ENCODE data around the gene FOLR2. TPM values are rescaled to one million over a fixed set of nuclear protein-coding genes. Genes with fewer than 3 reads are reported as not detected.

FOLR2 gene
- total RNA-seq, 2 donors from 2014 or later, result not detected

GRCh38 chr11:72221386-72222075, 4.9 kb downstream of the FOLR2 start:
- Mint-ChIP-seq H3K27me3 (peaks cover 2 to 4% of the 10 kb centered on the region in 2 donors), H3K9me3 (no peaks in the 10 kb centered on the region), H3K4me1 (ENCODE audit: low read depth in 2 of 2) (peaks cover 30 to 32% of the 10 kb centered on the region in 2 donors), H3K4me3 (peak overlapping the region; percentile 49), H3K27ac (peak overlapping the region; percentile 86 to 87), H3K36me3 (no peaks in the 10 kb centered on the region)
- ATAC-seq (no peak), DNase-seq (ENCODE audit: low spot score) (peak; percentile 59)

GRCh38 chr11:72222106-72222891, 5.7 kb downstream of the FOLR2 start:
- H3K27me3 Mint-ChIP-seq, result no peaks in the 10 kb centered on the region
- no peak for ATAC-seq
- no peaks in the 10 kb centered on the region for H3K36me3 Mint-ChIP-seq
- H3K4me3 Mint-ChIP-seq, result peak overlapping the region; percentile 83
- peaks cover 30% of the 10 kb centered on the region in 2 donors for H3K4me1 Mint-ChIP-seq (ENCODE audit: low read depth in 2 of 2)
- H3K27ac Mint-ChIP-seq, result peak overlapping the region; percentile 86 to 87
- H3K9me3 Mint-ChIP-seq, result no peaks in the 10 kb centered on the region
- DNase-seq (ENCODE audit: low spot score), result peak; percentile 37

GRCh38 chr11:72222907-72223614, 6.5 kb downstream of the FOLR2 start:
- Mint-ChIP-seq H3K4me3 (peak overlapping the region; percentile 83), H3K36me3 (no peaks in the 10 kb centered on the region), H3K4me1 (ENCODE audit: low read depth in 2 of 2) (peaks cover 24% of the 10 kb centered on the region in 2 donors), H3K9me3 (no peaks in the 10 kb centered on the region), H3K27ac (peak overlapping the region; percentile 86 to 87), H3K27me3 (no peaks in the 10 kb centered on the region)
- ATAC-seq, result peak; percentile 88 to 90
- peak; percentile 95 for DNase-seq (ENCODE audit: low spot score)

GRCh38 chr11:72223615-72224563, 7.3 kb downstream of the FOLR2 start:
- H3K9me3 Mint-ChIP-seq, result no peaks in the 10 kb centered on the region
- ATAC-seq (peak; percentile 80 to 86), DNase-seq (ENCODE audit: low spot score) (peak; percentile 82)
- H3K27me3 Mint-ChIP-seq, result no peaks in the 10 kb centered on the region
- H3K27ac Mint-ChIP-seq, result peak overlapping the region; percentile 87
- no peaks in the 10 kb centered on the region for H3K36me3 Mint-ChIP-seq
- peak overlapping the region; percentile 93 for H3K4me3 Mint-ChIP-seq
- H3K4me1 Mint-ChIP-seq (ENCODE audit: low read depth in 2 of 2), result peaks cover 23 to 24% of the 10 kb centered on the region in 2 donors

- H3K9me3 Mint-ChIP-seq, result no peaks in the 10 kb centered on the region
- H3K27me3 Mint-ChIP-seq, result no peaks in the 10 kb centered on the region
- DNase-seq (ENCODE audit: low spot score), result peak; percentile 63
- peak within 1 kb of the TSS; percentile 87 to 91 for H3K27ac Mint-ChIP-seq
- H3K36me3 Mint-ChIP-seq, result no peaks in the 10 kb centered on the region
- peak within 1 kb of the TSS; percentile 93 for H3K4me3 Mint-ChIP-seq
- ATAC-seq, result peak in 1 of 2 donors; percentile 14
- H3K4me1 Mint-ChIP-seq (ENCODE audit: low read depth in 2 of 2), result peaks cover 26 to 29% of the 10 kb centered on the region in 2 donors
These were observed 8.2 kb downstream of the FOLR2 start, which contains the start of gene INPPL1 for GRCh38 chr11:72224564-72225410. INPPL1 (plus strand) TSS chr11:72224767; CDS start chr11:72224985, 218 bp downstream.

GRCh38 chr11:72225411-72225951, 8.9 kb downstream of the FOLR2 start:
- H3K27ac Mint-ChIP-seq, result peak overlapping the region; percentile 73 to 91
- ATAC-seq (peak in 1 of 2 donors; percentile 45), DNase-seq (ENCODE audit: low spot score) (peak; percentile 69)
- H3K9me3 Mint-ChIP-seq, result no peaks in the 10 kb centered on the region
- peaks cover 26 to 29% of the 10 kb centered on the region in 2 donors for H3K4me1 Mint-ChIP-seq (ENCODE audit: low read depth in 2 of 2)
- no peaks in the 10 kb centered on the region for H3K27me3 Mint-ChIP-seq
- no peaks in the 10 kb centered on the region for H3K36me3 Mint-ChIP-seq
- H3K4me3 Mint-ChIP-seq, result peak overlapping the region; percentile 93

GRCh38 chr11:72226701-72227100, 10.1 kb downstream of the FOLR2 start:
- H3K27ac Mint-ChIP-seq, result no peak overlapping the region

GRCh38 chr11:72227316-72228228, 11.0 kb downstream of the FOLR2 start:
- ATAC-seq (no peak), DNase-seq (ENCODE audit: low spot score) (peak; percentile 46)
- H3K9me3 Mint-ChIP-seq, result no peaks in the 10 kb centered on the region
- peaks cover 19% of the 10 kb centered on the region in 2 donors for H3K4me1 Mint-ChIP-seq (ENCODE audit: low read depth in 2 of 2)
- H3K36me3 Mint-ChIP-seq, result no peaks in the 10 kb centered on the region
- no peaks in the 10 kb centered on the region for H3K27me3 Mint-ChIP-seq
- no peak overlapping the region for H3K4me3 Mint-ChIP-seq
- H3K27ac Mint-ChIP-seq, result no peak overlapping the region

More at GRCh38 chr11:72226701-72227100, 10.1 kb downstream of the FOLR2 start:
- ATAC-seq, result no peak
- peak; percentile 38 for DNase-seq (ENCODE audit: low spot score)
- H3K36me3 Mint-ChIP-seq, result no peaks in the 10 kb centered on the region
- H3K4me3 Mint-ChIP-seq, result no peak overlapping the region
- H3K4me1 Mint-ChIP-seq (ENCODE audit: low read depth in 2 of 2), result peaks cover 23 to 25% of the 10 kb centered on the region in 2 donors
- H3K27me3 Mint-ChIP-seq, result no peaks in the 10 kb centered on the region
- no peaks in the 10 kb centered on the region for H3K9me3 Mint-ChIP-seq

GRCh38 chr11:72228229-72228843, 11.7 kb downstream of the FOLR2 start:
- ATAC-seq (no peak), DNase-seq (ENCODE audit: low spot score) (peak; percentile 39)
- no peak overlapping the region for H3K4me3 Mint-ChIP-seq
- no peaks in the 10 kb centered on the region for H3K9me3 Mint-ChIP-seq
- H3K27ac Mint-ChIP-seq, result no peak overlapping the region
- no peaks in the 10 kb centered on the region for H3K27me3 Mint-ChIP-seq
- H3K36me3 Mint-ChIP-seq, result no peaks in the 10 kb centered on the region
- peaks cover 13 to 19% of the 10 kb centered on the region in 2 donors for H3K4me1 Mint-ChIP-seq (ENCODE audit: low read depth in 2 of 2)

GRCh38 chr11:72228844-72229231, 12.2 kb downstream of the FOLR2 start:
- Mint-ChIP-seq H3K36me3 (no peaks in the 10 kb centered on the region), H3K4me3 (no peak overlapping the region), H3K9me3 (no peaks in the 10 kb centered on the region), H3K27ac (no peak overlapping the region), H3K4me1 (ENCODE audit: low read depth in 2 of 2) (peaks cover 13 to 19% of the 10 kb centered on the region in 2 donors), H3K27me3 (no peaks in the 10 kb centered on the region)
- ATAC-seq, result no peak
- DNase-seq (ENCODE audit: low spot score), result peak; percentile 20
